Fibroblast of pulmonary artery (primary cell): Measurements from ENCODE around the gene GFPT2.

Experiments used
- DNase-seq: peaks from one replicate; pipeline ENCODE4 v3.0.0-alpha.2; 2010; ENCODE audit warnings: low read depth
- H3K4me3 ChIP-seq: replicated peaks from 2 replicates; pipeline ENCODE4 v1.5.1; 2011; ENCODE audit warnings: low read depth, mild to moderate bottlenecking, control low read depth, low read length, moderate library complexity
- CTCF ChIP-seq: IDR thresholded peaks from 2 replicates; pipeline ENCODE4 v1.5.1; 2011; ENCODE audit warnings: mild to moderate bottlenecking, control low read depth, low read length, inconsistent platforms; ENCODE audit errors: missing control alignments

Gene GFPT2

GRCh38 chr5:180353980-180354452 is 880 bp upstream of the GFPT2 start:
- TF ChIP-seq CTCF = no peak
- DNase-seq = no peak
- H3K4me3 ChIP-seq = peak overlapping the region; percentile 76

GRCh38 chr5:180352116-180353047 is 754 bp downstream of the GFPT2 start:
- no peak for TF ChIP-seq CTCF
- DNase-seq = no peak

GRCh38 chr5:180350711-180351465 is 2.2 kb downstream of the GFPT2 start:
- peak overlapping the region; percentile 76 for H3K4me3 ChIP-seq
- DNase-seq = no peak
- no peak for TF ChIP-seq CTCF

More at GRCh38 chr5:180352116-180353047, 754 bp downstream of the GFPT2 start:
- H3K4me3 ChIP-seq = peak overlapping the region; percentile 76

GRCh38 chr5:180350296-180350695 is 2.8 kb downstream of the GFPT2 start:
- no peak for TF ChIP-seq CTCF
- DNase-seq = no peak
- peak overlapping the region; percentile 76 for H3K4me3 ChIP-seq

- no peak for TF ChIP-seq CTCF
- H3K4me3 ChIP-seq = no peak overlapping the region
- DNase-seq = no peak
Measured at GRCh38 chr5:180349391-180349790, 3.7 kb downstream of the GFPT2 start.

GRCh38 chr5:180348336-180348735 is 4.8 kb downstream of the GFPT2 start:
- no peak for TF ChIP-seq CTCF
- H3K4me3 ChIP-seq = no peak overlapping the region
- no peak for DNase-seq
